NCI-H128 (cell line): ENCODE measurements around the gene GOLGB1.
"Not testable (repeated sequence)": the region's sequence is repeated elsewhere in the genome, so short reads cannot be mapped to it uniquely, and the experiment has no call there.

Experiments used
- DNase-seq: peaks from one replicate; lab custom pipeline; 2025; ENCODE audit not compliant: unreplicated experiment; lab: John Stamatoyannopoulos, UW

GOLGB1 gene

GRCh38 chr3:121690777-121691405 lies 58.6 kb downstream of the GOLGB1 start:
- no peak for DNase-seq

- DNase-seq, result not testable (repeated sequence)
Measured at GRCh38 chr3:121688747-121689146, 60.8 kb downstream of the GOLGB1 start.

- DNase-seq, result no peak
Measured at GRCh38 chr3:121681792-121682191, 67.7 kb downstream of the GOLGB1 start.

GRCh38 chr3:121677141-121677540 lies 72.4 kb downstream of the GOLGB1 start:
- no peak for DNase-seq

GRCh38 chr3:121670676-121671075 lies 78.9 kb downstream of the GOLGB1 start:
- no peak for DNase-seq

GRCh38 chr3:121667333-121667732 lies 82.2 kb downstream of the GOLGB1 start:
- DNase-seq, result no peak

- DNase-seq, result no peak
Measured at GRCh38 chr3:121665488-121665887, 84.1 kb downstream of the GOLGB1 start.

- no peak for DNase-seq
Measured at GRCh38 chr3:121663171-121663847, 86.2 kb downstream of the GOLGB1 start.

GRCh38 chr3:121662742-121663141 lies 86.8 kb downstream of the GOLGB1 start:
- DNase-seq, result no peak

GRCh38 chr3:121661376-121661775 lies 88.2 kb downstream of the GOLGB1 start:
- no peak for DNase-seq

- DNase-seq, result no peak
Measured at GRCh38 chr3:121660356-121661171, 89.0 kb downstream of the GOLGB1 start, which contains the start of gene HCLS1. HCLS1 (minus strand) TSS chr3:121660903; CDS start chr3:121658347, 2,556 bp downstream.

GRCh38 chr3:121659586-121659985 lies 90.0 kb downstream of the GOLGB1 start:
- no peak for DNase-seq

- no peak for DNase-seq
Measured at GRCh38 chr3:121658716-121659435, 90.7 kb downstream of the GOLGB1 start.

- DNase-seq, result no peak
Measured at GRCh38 chr3:121654493-121655385, 94.8 kb downstream of the GOLGB1 start.

GRCh38 chr3:121651684-121652083 lies 97.9 kb downstream of the GOLGB1 start:
- no peak for DNase-seq

GRCh38 chr3:121649645-121650044 lies 99.9 kb downstream of the GOLGB1 start:
- DNase-seq, result no peak

GRCh38 chr3:121648219-121648958 lies 101.2 kb downstream of the GOLGB1 start:
- DNase-seq, result no peak

GRCh38 chr3:121645054-121645453 lies 104.5 kb downstream of the GOLGB1 start:
- DNase-seq, result no peak

GRCh38 chr3:121642601-121643314 lies 106.8 kb downstream of the GOLGB1 start:
- no peak for DNase-seq
